HFFc6 (cell line): ENCODE results near the gene RECQL. TPM values are rescaled to one million over a fixed set of nuclear protein-coding genes. Genes with fewer than 3 reads are reported as not detected.
"Not testable (repeated sequence)": the region's sequence is repeated elsewhere in the genome, so short reads cannot be mapped to it uniquely, and the experiment has no call there.

Experiments
- DNase-seq: peaks from one replicate; pipeline ENCODE4 v3.0.0-alpha.2; 2018
- H3K27ac Mint-ChIP-seq: 2 replicates; pipeline ENCODE4 v1.8.0; 2020; ENCODE audit warnings: mild to moderate bottlenecking, mixed read lengths
- H3K27me3 Mint-ChIP-seq: 2 replicates; pipeline ENCODE4 v1.8.0; 2021; ENCODE audit warnings: mild to moderate bottlenecking, moderate library complexity, mixed read lengths; ENCODE audit not compliant: insufficient read depth
- H3K36me3 Mint-ChIP-seq: 2 replicates; pipeline ENCODE4 v1.8.0; 2021; ENCODE audit warnings: low read depth, mixed read lengths
- H3K4me1 Mint-ChIP-seq: 2 replicates; pipeline ENCODE4 v1.8.0; 2020; ENCODE audit warnings: low read depth, mixed read lengths
- H3K4me3 Mint-ChIP-seq: 2 replicates; pipeline ENCODE4 v1.8.0; 2020; ENCODE audit warnings: mild to moderate bottlenecking, moderate library complexity, mixed read lengths
- H3K9me3 Mint-ChIP-seq: 2 replicates; pipeline ENCODE4 v1.8.0; 2020; ENCODE audit warnings: mild to moderate bottlenecking, mixed read lengths
- CTCF ChIP-seq: fragments of 200-600 bp; sonication (generic); IDR thresholded peaks from 2 replicates; pipeline ENCODE4 v1.5.0; 2021; ENCODE audit warnings: antibody characterized with exemption, mild to moderate bottlenecking
- total RNA-seq, 6 experiments: library from RNA; stranded (reverse); fragmentation: NEBNext Ultra II Directional; extraction: Animal tissue kit (Norgen Biotek cat#: 25700); gene quantifications; 2 replicates in 1 of 6; 3 replicates in 5 of 6; pipeline ENCODE4 v1.2.3, GENCODE V29; 2021

Gene RECQL
- total RNA-seq, 6 experiments from 2014 or later = 34.9 to 43.6 (median 39.2) TPM

DNA sequence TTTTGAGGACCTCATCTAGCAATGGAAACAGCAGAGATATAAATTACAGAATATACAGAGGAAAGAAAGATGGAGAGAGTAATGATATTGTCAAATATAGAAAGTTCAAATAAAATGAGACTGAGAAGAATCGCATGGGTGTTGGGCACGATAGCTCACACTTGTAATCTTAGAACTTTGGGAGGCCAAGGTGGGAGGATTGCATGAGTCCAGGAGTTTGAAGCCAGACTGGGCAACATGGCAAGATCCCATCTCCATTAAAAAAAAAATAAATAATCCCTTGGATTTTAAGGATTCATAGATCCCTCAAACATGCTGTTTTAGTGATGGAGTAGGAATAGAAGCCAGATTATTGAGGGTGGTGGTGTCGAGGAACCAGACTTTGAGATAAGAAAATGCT is 62.1 kb downstream of the RECQL start:
- no peak for DNase-seq
- H3K9me3 Mint-ChIP-seq = no peaks in the 10 kb centered on the region
- no peaks in the 10 kb centered on the region for H3K27me3 Mint-ChIP-seq
- peaks cover 44% of the 10 kb centered on the region for H3K4me1 Mint-ChIP-seq
- peak overlapping the region; percentile 90; the same call in 1 of the 2 replicates for H3K4me3 Mint-ChIP-seq
- H3K36me3 Mint-ChIP-seq = peaks cover 16% of the 10 kb centered on the region
- peak overlapping the region; percentile 98 for H3K27ac Mint-ChIP-seq
- TF ChIP-seq CTCF = no peak

- DNase-seq = no peak
Measured at GRCh38 chr12:21438643-21439042, 62.8 kb downstream of the RECQL start.

GRCh38 chr12:21434699-21435098 is 66.7 kb downstream of the RECQL start:
- Mint-ChIP-seq H3K9me3 (no peaks in the 10 kb centered on the region), H3K4me3 (no peak overlapping the region), H3K27me3 (no peaks in the 10 kb centered on the region), H3K36me3 (0 out of 2 replicates have a peak, but pooled peaks cover 4% of the 10 kb centered on the region), H3K27ac (no peak overlapping the region), H3K4me1 (peaks cover 63% of the 10 kb centered on the region)
- peak; percentile 5 for DNase-seq
- TF ChIP-seq CTCF = no peak

More at GRCh38 chr12:21438643-21439042, 62.8 kb downstream of the RECQL start:
- Mint-ChIP-seq H3K27me3 (no peaks in the 10 kb centered on the region), H3K4me3 (peak overlapping the region; percentile 90), H3K4me1 (peaks cover 51% of the 10 kb centered on the region), H3K36me3 (peaks cover 16% of the 10 kb centered on the region), H3K9me3 (no peaks in the 10 kb centered on the region), H3K27ac (peak overlapping the region; percentile 98)
- TF ChIP-seq CTCF = no peak

DNA sequence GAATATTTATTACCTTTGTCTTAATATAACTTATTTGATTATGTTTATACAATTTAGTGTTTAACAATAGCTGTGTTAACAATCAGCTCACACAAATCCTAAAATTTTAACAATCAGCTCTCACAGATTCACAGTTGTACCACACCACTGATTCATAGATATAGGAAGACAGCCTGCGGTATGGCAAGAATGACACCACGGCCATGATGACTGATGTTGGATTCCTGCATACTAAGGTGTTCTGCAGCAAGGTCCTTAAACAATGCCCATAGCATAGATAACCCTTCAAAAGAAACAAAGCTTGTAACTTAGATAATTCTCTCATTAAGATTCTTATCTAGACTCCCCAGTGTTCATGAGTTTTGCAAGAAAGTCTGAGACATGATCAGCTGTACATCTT is 67.9 kb downstream of the RECQL start:
- no peaks in the 10 kb centered on the region for H3K27me3 Mint-ChIP-seq
- peaks cover 57% of the 10 kb centered on the region for H3K4me1 Mint-ChIP-seq
- H3K9me3 Mint-ChIP-seq = no peaks in the 10 kb centered on the region
- no peak for DNase-seq
- TF ChIP-seq CTCF = no peak
- H3K36me3 Mint-ChIP-seq = no peaks in the 10 kb centered on the region
- no peak overlapping the region for H3K27ac Mint-ChIP-seq
- no peak overlapping the region for H3K4me3 Mint-ChIP-seq

GRCh38 chr12:21429994-21430393 is 71.4 kb downstream of the RECQL start:
- Mint-ChIP-seq H3K4me3 (no peak overlapping the region), H3K27ac (no peak overlapping the region), H3K9me3 (no peaks in the 10 kb centered on the region; the same call in 1 of the 2 replicates), H3K4me1 (peaks cover 47% of the 10 kb centered on the region), H3K36me3 (no peaks in the 10 kb centered on the region), H3K27me3 (no peaks in the 10 kb centered on the region)
- no peak for TF ChIP-seq CTCF
- no peak for DNase-seq

DNA sequence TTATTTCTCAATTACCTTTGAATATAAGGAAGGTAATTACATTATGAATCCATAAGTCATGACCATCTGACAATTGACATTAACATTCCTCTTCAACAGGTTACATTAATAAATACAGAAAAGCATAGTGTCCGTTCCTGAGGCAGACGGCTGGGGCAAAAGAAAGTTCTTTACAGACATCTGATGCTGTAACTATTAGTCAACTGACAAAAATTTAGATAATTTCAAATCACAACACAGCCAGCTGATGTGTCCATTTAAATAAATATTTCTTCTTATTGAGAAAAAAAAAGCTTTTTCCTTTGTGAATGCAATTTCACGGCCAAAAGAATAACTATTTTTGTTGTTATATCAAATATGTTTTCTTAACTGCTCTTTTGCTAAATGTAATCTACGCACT is 73.2 kb downstream of the RECQL start:
- Mint-ChIP-seq H3K36me3 (no peaks in the 10 kb centered on the region), H3K9me3 (no peaks in the 10 kb centered on the region; the same call in 1 of the 2 replicates), H3K27me3 (no peaks in the 10 kb centered on the region), H3K4me1 (peaks cover 30% of the 10 kb centered on the region), H3K27ac (no peak overlapping the region), H3K4me3 (no peak overlapping the region; the same call in 1 of the 2 replicates)
- DNase-seq = peak; percentile 48
- no peak for TF ChIP-seq CTCF

GRCh38 chr12:21419009-21419699 is 82.3 kb downstream of the RECQL start:
- not testable (repeated sequence) for H3K4me3 Mint-ChIP-seq, H3K36me3 Mint-ChIP-seq, H3K27me3 Mint-ChIP-seq, H3K27ac Mint-ChIP-seq, H3K9me3 Mint-ChIP-seq, DNase-seq
- H3K4me1 Mint-ChIP-seq = peaks cover 37% of the 10 kb centered on the region
